DOHH2 (cell line): ENCODE data around the gene PHPT1.

Experiments used
- EZH2phosphoT487 ChIP-seq: fragments of 200-600 bp; sonication (generic); IDR thresholded peaks from 2 replicates; pipeline ENCODE4 v1.6.1; 2017; ENCODE audit warnings: borderline replicate concordance, mild to moderate bottlenecking, antibody characterized with exemption, low read length, moderate library complexity, mixed read lengths
- TF ChIP-seq, protein P1 (sequence below): fragments of 200-600 bp; sonication (generic); IDR thresholded peaks from one replicate; pipeline ENCODE4 v1.5.1; 2014; ENCODE audit warnings: antibody characterized with exemption, mild to moderate bottlenecking, low read depth, low read length; ENCODE audit not compliant: poor library complexity, severe bottlenecking

GRCh38 chr9:136827794-136828473 is 21.3 kb upstream of the PHPT1 start:
- TF ChIP-seq, protein P1, sequence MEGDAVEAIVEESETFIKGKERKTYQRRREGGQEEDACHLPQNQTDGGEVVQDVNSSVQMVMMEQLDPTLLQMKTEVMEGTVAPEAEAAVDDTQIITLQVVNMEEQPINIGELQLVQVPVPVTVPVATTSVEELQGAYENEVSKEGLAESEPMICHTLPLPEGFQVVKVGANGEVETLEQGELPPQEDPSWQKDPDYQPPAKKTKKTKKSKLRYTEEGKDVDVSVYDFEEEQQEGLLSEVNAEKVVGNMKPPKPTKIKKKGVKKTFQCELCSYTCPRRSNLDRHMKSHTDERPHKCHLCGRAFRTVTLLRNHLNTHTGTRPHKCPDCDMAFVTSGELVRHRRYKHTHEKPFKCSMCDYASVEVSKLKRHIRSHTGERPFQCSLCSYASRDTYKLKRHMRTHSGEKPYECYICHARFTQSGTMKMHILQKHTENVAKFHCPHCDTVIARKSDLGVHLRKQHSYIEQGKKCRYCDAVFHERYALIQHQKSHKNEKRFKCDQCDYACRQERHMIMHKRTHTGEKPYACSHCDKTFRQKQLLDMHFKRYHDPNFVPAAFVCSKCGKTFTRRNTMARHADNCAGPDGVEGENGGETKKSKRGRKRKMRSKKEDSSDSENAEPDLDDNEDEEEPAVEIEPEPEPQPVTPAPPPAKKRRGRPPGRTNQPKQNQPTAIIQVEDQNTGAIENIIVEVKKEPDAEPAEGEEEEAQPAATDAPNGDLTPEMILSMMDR: no peak
- no peak for TF ChIP-seq EZH2phosphoT487
